Measurements from ENCODE around the gene MUC5AC.

- TF ChIP-seq CTCF (IDR thresholded peaks at IDR 0.05): no peak
- no peak for TF ChIP-seq POLR2A (IDR thresholded peaks at IDR 0.05; ENCODE audit: low read depth)
- no peak for TF ChIP-seq POLR2AphosphoS5 (IDR thresholded peaks at IDR 0.05)
- no peak for TF ChIP-seq EP300 (IDR thresholded peaks at IDR 0.05)
These were observed 37.4 kb downstream of the MUC5AC start for GRCh38 chr11:1194977-1195681.
